HAP-1 (cell line): ENCODE data around the gene FRRS1.

Experiments
- DNase-seq, 2 experiments: peaks; one replicate each; pipeline ENCODE4 v3.0.0-alpha.2; 2016 to 2020; ENCODE audit warnings: low spot score in 2 of 2
- H3K27me3 ChIP-seq: fragments of 250-450 bp; sonication (Bioruptor Pico); 2 replicates; pipeline ENCODE4 v1.5.1; 2020; ENCODE audit warnings: low read depth, mild to moderate bottlenecking, moderate library complexity
- H3K36me3 ChIP-seq: fragments of 250-450 bp; sonication (Bioruptor Pico); replicated peaks from 2 replicates; pipeline ENCODE4 v1.5.1; 2020; ENCODE audit warnings: mild to moderate bottlenecking
- H3K4me1 ChIP-seq: fragments of 250-450 bp; sonication (Bioruptor Pico); 2 replicates; pipeline ENCODE4 v1.5.1; 2020; ENCODE audit warnings: mild to moderate bottlenecking
- H3K4me3 ChIP-seq: fragments of 250-450 bp; sonication (Bioruptor Pico); 2 replicates; pipeline ENCODE4 v1.5.1; 2020; ENCODE audit warnings: mild to moderate bottlenecking, moderate library complexity
- H3K9me3 ChIP-seq: fragments of 250-450 bp; sonication (Bioruptor Pico); 2 replicates; pipeline ENCODE4 v1.5.1; 2020; ENCODE audit warnings: mild to moderate bottlenecking, moderate library complexity
- in situ Hi-C: fragments of 300-500 bp; cut with MboI; formaldehyde crosslinking; loops from 3 replicates; pipeline ENCODE4 v1.14.3; 2020; ENCODE audit warnings: low sequenced_read_pairs, inconsistent platforms, mixed read lengths

The FRRS1 gene

DNA sequence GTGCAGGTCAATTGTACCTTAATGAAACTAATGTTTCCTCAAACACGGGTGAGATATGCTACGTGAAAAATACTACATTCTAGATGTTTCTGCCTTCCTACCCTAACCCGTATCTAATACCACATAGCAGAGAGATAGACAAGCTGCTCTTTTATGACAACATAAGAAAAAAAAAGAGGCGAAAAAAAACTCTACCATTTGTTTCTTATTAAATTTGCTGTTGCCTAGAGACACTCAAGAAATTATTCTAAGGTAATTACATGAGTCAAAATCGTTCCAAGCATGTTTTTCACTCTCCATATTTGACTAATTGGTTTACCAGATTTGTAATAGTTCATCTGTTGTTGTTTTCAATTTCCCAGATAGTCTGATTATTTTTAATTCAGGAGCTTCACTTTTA, 93.1 kb downstream of the FRRS1 start:
- no peak for DNase-seq
- Histone ChIP-seq H3K4me1 (peaks cover 6% of the 10 kb centered on the region), H3K9me3 (no peaks in the 10 kb centered on the region), H3K27me3 (no peaks in the 10 kb centered on the region), H3K4me3 (no peak overlapping the region), H3K36me3 (no peaks in the 10 kb centered on the region)
- in situ Hi-C loops: no loop called here

DNA sequence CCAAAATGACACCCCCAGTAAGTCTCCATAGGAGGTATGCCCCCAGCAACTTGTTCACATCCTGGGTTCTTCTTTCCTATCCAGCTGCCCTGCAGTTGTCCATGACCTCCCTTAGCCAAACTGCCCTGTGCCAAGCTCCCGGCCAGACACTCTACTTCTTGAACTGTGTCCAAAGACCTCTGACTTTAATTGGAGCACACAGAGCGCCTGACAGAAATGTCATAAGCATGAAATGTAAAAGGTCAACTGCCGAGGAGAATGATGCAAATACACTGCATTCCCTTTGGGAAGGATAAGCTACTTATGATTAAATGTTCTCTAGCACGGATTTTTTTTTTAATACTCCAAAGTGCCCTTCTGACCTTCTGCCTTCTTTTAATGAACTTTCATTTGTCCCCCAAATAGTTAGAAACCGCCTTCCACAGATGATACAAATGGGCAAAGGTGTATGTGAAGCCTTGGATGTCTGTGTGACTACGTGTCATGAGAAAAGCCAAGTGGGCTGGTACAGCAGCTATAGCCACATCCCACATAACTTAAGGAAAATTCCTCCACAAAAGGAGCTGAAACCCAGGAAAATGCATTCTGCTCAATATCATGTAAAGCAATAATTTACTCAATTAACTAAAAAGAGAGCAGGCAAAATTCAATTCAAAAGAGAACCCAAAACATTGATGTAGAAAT, 93.8 kb downstream of the FRRS1 start:
- no peak for DNase-seq
- H3K4me3 ChIP-seq: no peak overlapping the region
- no peaks in the 10 kb centered on the region for H3K36me3 ChIP-seq
- in situ Hi-C loops: no loop called here
- H3K4me1 ChIP-seq: peaks cover 6% of the 10 kb centered on the region
- H3K9me3 ChIP-seq: no peaks in the 10 kb centered on the region
- H3K27me3 ChIP-seq: no peaks in the 10 kb centered on the region

DNA sequence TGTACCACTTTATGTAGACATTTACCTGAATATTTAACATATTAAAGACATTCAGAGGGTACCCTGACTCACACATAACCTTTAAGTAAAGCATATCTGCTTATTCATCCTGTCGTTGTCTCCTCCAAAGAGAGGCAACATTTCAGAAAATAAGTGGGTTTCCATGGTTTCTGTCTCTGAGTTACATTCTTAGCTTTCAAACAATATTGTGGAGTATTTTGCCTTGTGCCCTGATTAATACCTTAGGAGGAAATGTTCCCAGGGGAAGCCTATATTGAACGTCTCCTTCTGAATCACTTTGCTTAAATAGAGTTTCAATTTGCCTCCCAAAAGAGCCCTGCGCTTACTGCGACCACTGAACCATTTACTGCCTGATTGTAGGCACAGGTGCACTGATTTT, 94.4 kb downstream of the FRRS1 start:
- H3K4me1 ChIP-seq: peaks cover 6% of the 10 kb centered on the region
- DNase-seq: no peak
- no peaks in the 10 kb centered on the region for H3K36me3 ChIP-seq
- in situ Hi-C loops: no loop called here
- no peak overlapping the region for H3K4me3 ChIP-seq
- no peaks in the 10 kb centered on the region for H3K9me3 ChIP-seq
- no peaks in the 10 kb centered on the region for H3K27me3 ChIP-seq

DNA sequence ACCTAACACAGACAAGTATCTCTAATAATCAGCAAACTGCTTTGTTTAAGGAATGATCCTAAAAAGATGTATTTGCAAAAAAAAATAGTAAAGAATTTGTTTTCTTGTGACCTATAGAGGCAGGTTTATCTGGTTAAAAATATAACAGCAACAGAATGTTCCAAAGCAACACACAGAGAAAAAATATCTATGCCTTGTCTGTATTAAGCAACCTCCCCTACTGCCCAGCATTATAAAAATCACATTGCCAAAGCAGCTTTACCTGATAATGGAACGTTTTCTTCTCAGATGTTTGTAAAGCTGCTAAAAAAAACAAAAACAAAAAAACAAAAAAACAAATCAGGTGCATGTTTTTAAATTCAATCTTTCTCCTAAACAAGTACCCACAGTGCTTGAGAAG, 95.9 kb downstream of the FRRS1 start:
- no peaks in the 10 kb centered on the region for H3K9me3 ChIP-seq
- no peak overlapping the region for H3K4me3 ChIP-seq
- no peaks in the 10 kb centered on the region for H3K27me3 ChIP-seq
- DNase-seq: no peak
- peaks cover 6% of the 10 kb centered on the region for H3K4me1 ChIP-seq
- in situ Hi-C loops: no loop called here
- H3K36me3 ChIP-seq: no peaks in the 10 kb centered on the region

DNA sequence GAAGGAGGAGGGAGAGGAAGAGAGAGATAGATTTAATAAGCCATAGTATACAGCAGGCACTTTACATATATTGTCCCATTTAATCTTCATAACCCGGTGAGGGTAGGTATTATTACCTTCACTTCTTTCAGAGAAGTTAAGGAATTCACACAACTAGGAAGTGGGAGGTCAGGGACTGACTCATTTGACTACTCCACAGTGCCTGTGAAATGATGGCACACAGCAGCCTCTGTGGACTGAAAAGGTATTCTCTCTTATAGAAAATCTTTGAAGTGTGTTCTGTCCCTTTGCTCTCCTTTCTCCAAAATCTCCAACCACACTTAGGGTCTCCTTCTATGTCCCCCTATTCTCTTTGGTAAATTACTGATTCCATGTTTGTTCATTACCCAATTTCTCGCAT, 96.6 kb downstream of the FRRS1 start:
- in situ Hi-C loops: no loop called here
- peaks cover 6% of the 10 kb centered on the region for H3K4me1 ChIP-seq
- no peak for DNase-seq
- no peaks in the 10 kb centered on the region for H3K27me3 ChIP-seq
- H3K9me3 ChIP-seq: no peaks in the 10 kb centered on the region
- H3K36me3 ChIP-seq: no peaks in the 10 kb centered on the region
- H3K4me3 ChIP-seq: no peak overlapping the region

DNA sequence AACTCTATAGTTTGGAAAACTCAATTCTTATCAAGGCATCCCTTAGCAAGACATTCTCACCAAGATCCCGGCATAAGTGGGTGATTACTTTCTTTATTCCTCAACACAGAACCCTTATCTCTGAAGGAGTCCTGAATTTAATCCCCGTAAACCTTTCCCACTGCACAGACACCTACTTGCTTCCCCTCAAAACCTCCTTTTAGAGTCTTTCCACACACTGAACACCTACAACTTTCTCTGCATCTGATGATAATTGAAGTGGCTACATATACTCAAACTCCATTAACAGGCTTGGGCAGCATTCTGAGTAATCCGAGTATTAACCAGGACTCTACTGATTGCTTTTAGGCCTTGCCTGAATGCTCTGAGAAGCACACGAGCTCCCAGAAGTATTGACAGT, 97.1 kb downstream of the FRRS1 start:
- H3K4me3 ChIP-seq: no peak overlapping the region
- H3K36me3 ChIP-seq: no peaks in the 10 kb centered on the region
- peaks cover 6% of the 10 kb centered on the region for H3K4me1 ChIP-seq
- H3K27me3 ChIP-seq: no peaks in the 10 kb centered on the region
- DNase-seq: no peak
- no peaks in the 10 kb centered on the region for H3K9me3 ChIP-seq
- in situ Hi-C loops: no loop called here

DNA sequence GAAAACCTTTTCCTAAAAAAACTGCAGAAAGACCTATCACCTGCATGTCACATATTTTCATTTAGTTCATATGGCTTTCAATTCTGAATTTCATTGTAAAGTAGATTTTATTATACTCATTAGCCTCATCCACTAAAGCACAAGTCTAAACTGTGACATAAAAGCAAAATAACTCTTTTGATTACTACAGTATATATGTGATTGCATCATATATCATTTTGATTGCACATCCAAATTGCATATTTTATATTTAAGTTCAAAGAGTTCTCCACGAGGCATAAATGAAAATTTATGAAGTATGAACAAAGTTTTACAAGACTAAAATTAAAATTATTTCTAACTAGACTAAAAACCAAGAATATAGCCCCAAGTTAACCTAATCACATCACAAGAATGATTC, 101.2 kb downstream of the FRRS1 start:
- DNase-seq: no peak
- no peaks in the 10 kb centered on the region for H3K27me3 ChIP-seq
- H3K4me1 ChIP-seq: no peaks in the 10 kb centered on the region; the same call in none of the 2 replicates
- in situ Hi-C loops: no loop called here
- no peaks in the 10 kb centered on the region for H3K36me3 ChIP-seq
- no peaks in the 10 kb centered on the region for H3K9me3 ChIP-seq
- no peak overlapping the region for H3K4me3 ChIP-seq

DNA sequence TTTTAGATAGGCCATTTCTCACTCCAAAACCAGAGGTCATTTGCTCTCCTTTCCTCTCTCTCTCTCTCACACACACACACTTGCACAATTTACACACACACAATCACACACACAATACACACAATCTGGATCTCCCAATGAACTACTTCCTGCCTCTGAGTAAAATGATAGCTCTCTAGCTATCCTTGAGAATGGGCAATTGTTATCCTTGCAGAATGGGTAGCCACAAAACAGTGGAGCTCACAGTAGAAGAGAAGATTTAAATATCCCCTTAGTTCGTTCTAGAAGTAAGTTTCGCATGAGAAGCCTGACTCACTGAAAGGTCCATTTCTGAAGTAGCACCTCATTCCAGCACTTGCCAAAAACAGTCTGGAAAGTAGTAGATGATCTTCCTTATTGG, 102.9 kb downstream of the FRRS1 start:
- Histone ChIP-seq H3K4me1 (no peaks in the 10 kb centered on the region; the same call in none of the 2 replicates), H3K4me3 (no peak overlapping the region), H3K27me3 (no peaks in the 10 kb centered on the region), H3K36me3 (no peaks in the 10 kb centered on the region), H3K9me3 (no peaks in the 10 kb centered on the region)
- no peak for DNase-seq
- in situ Hi-C loops: no loop called here

DNA sequence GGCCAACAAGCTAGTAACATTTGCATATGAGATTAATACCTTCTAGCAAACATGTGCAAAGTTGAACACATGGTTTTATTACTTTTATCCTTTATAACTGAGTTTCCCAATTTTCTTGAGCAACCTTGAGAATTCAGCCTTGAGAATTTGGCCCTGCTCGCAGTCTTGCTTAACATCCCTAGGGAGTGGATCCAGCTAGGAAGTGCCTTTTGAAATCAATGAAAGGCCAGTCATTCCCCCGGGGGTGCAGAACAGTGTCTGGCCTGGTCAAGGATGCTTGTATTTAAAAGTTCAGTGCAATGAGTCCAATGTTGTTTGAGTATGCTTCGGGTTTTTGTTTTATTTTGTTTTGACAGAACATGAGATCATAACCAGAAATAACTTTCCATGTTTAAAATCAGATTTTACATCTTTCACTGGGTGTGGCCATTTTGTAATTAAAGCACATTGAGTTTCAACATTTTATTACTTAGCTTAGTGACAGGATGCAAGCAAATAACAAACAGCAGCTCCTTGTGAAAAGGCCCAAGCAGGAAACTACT, 103.8 kb downstream of the FRRS1 start:
- H3K9me3 ChIP-seq: no peaks in the 10 kb centered on the region
- in situ Hi-C loops: no loop called here
- H3K4me3 ChIP-seq: no peak overlapping the region
- no peaks in the 10 kb centered on the region for H3K36me3 ChIP-seq
- H3K4me1 ChIP-seq: no peaks in the 10 kb centered on the region; the same call in none of the 2 replicates
- H3K27me3 ChIP-seq: no peaks in the 10 kb centered on the region
- peak in 1 of 2 experiments; percentile 39 for DNase-seq

DNA sequence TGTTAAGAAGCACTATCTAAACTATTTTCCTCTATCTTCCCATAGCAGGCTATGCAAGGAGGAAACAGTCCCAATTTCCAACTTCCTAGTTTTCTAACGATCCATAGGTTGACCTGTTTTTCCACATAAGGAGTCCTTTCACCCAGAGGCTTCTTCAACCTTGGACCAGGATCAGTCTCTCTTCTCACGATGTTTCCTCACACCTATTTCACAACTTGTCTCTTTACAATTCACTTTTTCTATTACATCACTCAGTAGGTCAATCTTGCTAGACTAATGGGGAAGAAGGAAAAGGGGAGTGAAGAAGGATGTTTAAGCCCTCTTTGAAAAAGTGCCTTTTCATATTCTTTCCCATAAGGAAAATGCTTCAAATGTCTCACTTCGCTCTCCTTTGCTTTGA, 104.7 kb downstream of the FRRS1 start:
- H3K27me3 ChIP-seq: no peaks in the 10 kb centered on the region
- no peak overlapping the region for H3K4me3 ChIP-seq
- H3K9me3 ChIP-seq: no peaks in the 10 kb centered on the region
- no peak for DNase-seq
- no peaks in the 10 kb centered on the region; the same call in none of the 2 replicates for H3K4me1 ChIP-seq
- in situ Hi-C loops: no loop called here
- H3K36me3 ChIP-seq: no peaks in the 10 kb centered on the region

DNA sequence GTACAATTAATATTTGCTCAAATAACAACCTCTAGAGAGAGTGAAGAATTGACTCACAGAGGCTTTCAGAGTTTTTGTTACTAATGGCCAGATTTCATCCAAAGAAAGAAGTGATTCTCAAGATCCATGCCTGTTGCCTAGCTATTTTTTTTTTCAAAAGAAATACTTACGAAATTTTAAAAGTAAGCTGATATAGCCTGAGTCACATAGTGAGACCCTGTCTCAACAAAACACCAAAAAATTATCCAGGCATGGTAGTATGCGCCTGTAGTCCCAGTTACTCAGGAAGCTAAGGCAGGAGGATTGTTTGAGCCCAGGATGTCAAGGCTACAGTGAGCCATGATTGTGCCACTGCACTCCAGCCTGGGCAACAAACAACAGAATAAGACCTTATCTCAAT, 105.9 kb downstream of the FRRS1 start:
- Histone ChIP-seq H3K4me3 (no peak overlapping the region), H3K9me3 (no peaks in the 10 kb centered on the region), H3K4me1 (no peaks in the 10 kb centered on the region; the same call in none of the 2 replicates), H3K36me3 (no peaks in the 10 kb centered on the region), H3K27me3 (no peaks in the 10 kb centered on the region)
- DNase-seq: no peak
- in situ Hi-C loops: no loop called here

DNA sequence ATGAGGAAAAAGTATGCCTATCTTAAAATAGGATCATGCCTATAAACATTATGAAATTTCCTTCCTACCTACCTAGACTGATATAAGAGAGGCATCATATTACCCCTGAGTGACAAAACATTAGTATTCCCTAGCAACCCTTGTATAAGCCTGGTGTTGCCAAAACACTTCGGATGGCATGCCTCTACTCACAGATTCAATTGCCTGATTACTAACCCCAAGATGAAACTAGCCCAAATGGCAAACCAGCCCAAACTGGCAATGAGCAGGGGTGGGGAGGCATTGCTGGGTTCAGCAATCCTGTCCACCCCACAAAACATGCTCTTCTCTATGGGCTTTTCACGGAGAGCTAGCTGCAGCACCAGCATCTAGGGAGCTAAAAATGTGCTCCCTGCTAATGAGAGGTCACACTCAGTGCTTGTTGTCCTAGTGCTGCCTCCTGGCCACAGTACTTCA, 106.7 kb downstream of the FRRS1 start:
- Histone ChIP-seq H3K9me3 (no peaks in the 10 kb centered on the region), H3K4me1 (no peaks in the 10 kb centered on the region; the same call in none of the 2 replicates), H3K4me3 (no peak overlapping the region), H3K36me3 (no peaks in the 10 kb centered on the region), H3K27me3 (no peaks in the 10 kb centered on the region)
- no peak for DNase-seq
- in situ Hi-C loops: no loop called here
